HCT116 (cell line): Measurements from ENCODE around the gene HDAC10. TPM values are rescaled to one million over a fixed set of nuclear protein-coding genes. Genes with fewer than 3 reads are reported as not detected.

Source experiments
- ATAC-seq: fragments of 200-7000 bp; cut with Tn5 transposase; 2 replicates; pipeline ENCODE4 v1.9.1; 2020; ENCODE audit warnings: mild to moderate bottlenecking, moderate library complexity
- BruUV-seq: library from RNA; stranded (reverse); fragments of 400-500 nt; replicated peaks from 2 replicates; lab custom pipeline; 2021; lab: Mats Ljungman, UMichigan
- CTCF ChIA-PET: fragments of 300-600 bp; sonication (Branson Sonifier 250); formaldehyde crosslinking; loops from one replicate; lab custom pipeline; 2021; ENCODE audit warnings: antibody characterized with exemption; lab: Charles Lee
- POLR2A ChIA-PET: fragments of 300-600, 350-600 bp; sonication (Branson Sonifier 250); formaldehyde crosslinking; loops from one replicate; lab custom pipeline; 2021; ENCODE audit warnings: antibody characterized with exemption; lab: Charles Lee
- RAD21 ChIA-PET, 2 experiments: fragments of 300-600 bp; sonication (Branson Sonifier 250); formaldehyde crosslinking; loops; one replicate each; lab custom pipeline; 2023; ENCODE audit warnings: low total read pairs in 2 of 2; ENCODE audit not compliant: uncharacterized antibody in 2 of 2, unreplicated experiment in 2 of 2, low non-redundant PET in 1 of 2; lab: Charles Lee
- DNase-seq: peaks from one replicate; pipeline ENCODE4 v3.0.0-alpha.2; 2010; ENCODE audit warnings: low read depth, low spot score
- H2AFZ ChIP-seq: fragments of 200-600 bp; shearing (Covaris generic), sonication (generic); 2 replicates; pipeline ENCODE4 v1.6.1; 2017; ENCODE audit warnings: low read depth, mixed run types, mixed read lengths, antibody characterized with exemption, low read length; ENCODE audit not compliant: poor library complexity, severe bottlenecking
- H3K27ac ChIP-seq: 2 replicates; pipeline ENCODE4 v1.5.1; 2012; ENCODE audit warnings: low read depth, low read length
- H3K27me3 ChIP-seq: fragments of 200-600 bp; sonication (generic); 2 replicates; pipeline ENCODE4 v1.6.1; 2016; ENCODE audit warnings: mixed run types, low read length, mixed read lengths; ENCODE audit not compliant: insufficient read depth
- H3K36me3 ChIP-seq, 2 experiments: fragments of 200-500 bp in 1 of 2; fragments of 200-600 bp in 1 of 2; sonication (Bioruptor generic) in 1 of 2; sonication (generic) in 1 of 2; 2 replicates each; pipeline versions ENCODE4 v1.5.1 to v1.6.1; 2014 to 2016; ENCODE audit warnings: low read length in 2 of 2, inconsistent platforms in 1 of 2, mixed read lengths in 1 of 2, mixed run types in 1 of 2; ENCODE audit not compliant: insufficient read depth in 2 of 2, control insufficient read depth in 1 of 2
- H3K4me1 ChIP-seq, 2 experiments: fragments of 200-600 bp in 1 of 2; sonication (generic) in 1 of 2; 2 replicates each; pipeline versions ENCODE4 v1.5.1 to v1.6.1; 2012 to 2017; ENCODE audit warnings: low read length in 2 of 2, inconsistent platforms in 1 of 2, mild to moderate bottlenecking in 1 of 2, mixed read lengths in 1 of 2, mixed run types in 1 of 2, moderate library complexity in 1 of 2; ENCODE audit not compliant: insufficient read depth in 2 of 2, control insufficient read depth in 1 of 2
- H3K4me2 ChIP-seq: fragments of 200-600 bp; sonication (generic); 2 replicates; pipeline ENCODE4 v1.6.1; 2017; ENCODE audit warnings: mixed run types, low read length, mixed read lengths
- H3K4me3 ChIP-seq, 2 experiments: fragments of 200-600 bp in 1 of 2; sonication (generic) in 1 of 2; replicated peaks in 1 of 2; 2 replicates each; pipeline ENCODE4 v1.5.1; 2011 to 2016; ENCODE audit warnings: low read length in 2 of 2, control low read depth in 1 of 2, low read depth in 1 of 2, mild to moderate bottlenecking in 1 of 2, mixed read lengths in 1 of 2, mixed run types in 1 of 2
- H3K79me2 ChIP-seq: fragments of 200-600 bp; sonication (generic); 2 replicates; pipeline ENCODE4 v1.6.1; 2017; ENCODE audit warnings: mild to moderate bottlenecking, mixed run types, low read length, moderate library complexity, mixed read lengths; ENCODE audit not compliant: insufficient read depth
- H3K9ac ChIP-seq: fragments of 200-600 bp; sonication (generic); 2 replicates; pipeline ENCODE4 v1.6.1; 2016; ENCODE audit warnings: low read length, mixed read lengths
- H3K9me2 ChIP-seq: fragments of 200-600 bp; sonication (generic), shearing (Covaris generic); 2 replicates; pipeline ENCODE4 v1.6.1; 2017; ENCODE audit warnings: mixed run types, mild to moderate bottlenecking, moderate library complexity; ENCODE audit not compliant: insufficient read depth
- H3K9me3 ChIP-seq, 2 experiments: fragments of 200-500 bp in 1 of 2; fragments of 200-600 bp in 1 of 2; sonication (Bioruptor generic) in 1 of 2; sonication (generic) in 1 of 2; 2 replicates each; pipeline ENCODE4 v1.6.1; 2014 to 2017; ENCODE audit warnings: low read length in 2 of 2, mixed read lengths in 2 of 2, inconsistent platforms in 1 of 2, low read depth in 1 of 2, mild to moderate bottlenecking in 1 of 2, mixed run types in 1 of 2, moderate library complexity in 1 of 2; ENCODE audit not compliant: control insufficient read depth in 1 of 2, insufficient read depth in 1 of 2
- H4K20me1 ChIP-seq: fragments of 200-600 bp; sonication (generic), shearing (Covaris generic); 2 replicates; pipeline ENCODE4 v1.6.1; 2017; ENCODE audit warnings: mixed run types, mild to moderate bottlenecking, moderate library complexity; ENCODE audit not compliant: insufficient read depth
- CBX3 ChIP-seq: IDR thresholded peaks from 2 replicates; pipeline ENCODE4 v1.6.1; 2012; ENCODE audit warnings: low read depth
- EGR1 ChIP-seq: IDR thresholded peaks from 2 replicates; pipeline ENCODE4 v1.6.1; 2012; ENCODE audit warnings: low read depth
- ELF1 ChIP-seq: IDR thresholded peaks from 2 replicates; pipeline ENCODE4 v1.6.1; 2012; ENCODE audit warnings: low read depth, borderline replicate concordance
- EZH2 ChIP-seq: fragments of 200-600 bp; sonication (generic); IDR thresholded peaks from 2 replicates; pipeline ENCODE4 v1.6.1; 2017; ENCODE audit warnings: antibody characterized with exemption, mixed run types
- EZH2phosphoT487 ChIP-seq: fragments of 200-600 bp; IDR thresholded peaks from 2 replicates; pipeline ENCODE4 v1.6.1; 2018; ENCODE audit warnings: antibody characterized with exemption, borderline replicate concordance
- FOSL1 ChIP-seq: IDR thresholded peaks from 2 replicates; pipeline ENCODE4 v1.6.1; 2012; ENCODE audit warnings: low read depth
- POLR2AphosphoS5 ChIP-seq: IDR thresholded peaks from 2 replicates; pipeline ENCODE4 v1.6.1; 2011; ENCODE audit warnings: mild to moderate bottlenecking, low read depth, low read length, moderate library complexity
- SP1 ChIP-seq: IDR thresholded peaks from 2 replicates; pipeline ENCODE4 v1.6.1; 2012; ENCODE audit warnings: low read depth
- SRF ChIP-seq: IDR thresholded peaks from 2 replicates; pipeline ENCODE4 v1.6.1; 2012; ENCODE audit warnings: low read depth
- TCF7L2 ChIP-seq: IDR thresholded peaks from 2 replicates; pipeline ENCODE4 v1.7.0; 2011; ENCODE audit warnings: borderline replicate concordance, inconsistent platforms; ENCODE audit not compliant: insufficient read depth, insufficient read length; ENCODE audit errors: extremely low read depth
- YY1 ChIP-seq: IDR thresholded peaks from 2 replicates; pipeline ENCODE4 v1.6.1; 2011; ENCODE audit warnings: low read length, low read depth, moderate library complexity, mild to moderate bottlenecking; ENCODE audit not compliant: insufficient replicate concordance; ENCODE audit errors: extremely low read depth
- ZFX ChIP-seq: fragments of 450-650 bp; IDR thresholded peaks from 2 replicates; pipeline ENCODE4 v1.6.1; 2017
- ZNF274 ChIP-seq: fragments of 200-500 bp; sonication (Bioruptor generic); IDR thresholded peaks from 2 replicates; pipeline ENCODE4 v1.6.1; 2014; ENCODE audit warnings: mild to moderate bottlenecking, low read depth, low read length, inconsistent platforms
- intact Hi-C: fragments of 100-400 bp; cut with micrococcal nuclease; formaldehyde crosslinking; loops from 2 replicates; pipeline ENCODE4 v1.10.0; 2022
- total RNA-seq: library from RNA; stranded (reverse); gene quantifications from one replicate; pipeline ENCODE4 v1.2.1, GENCODE V29; 2021; ENCODE audit not compliant: unreplicated experiment
- TF ChIP-seq, protein P1 (sequence below): IDR thresholded peaks from 2 replicates; pipeline ENCODE4 v1.6.1; 2012
- TF ChIP-seq, protein P2 (sequence below), 3 experiments: fragments of 200-600 bp in 1 of 3; sonication (generic) in 1 of 3; IDR thresholded peaks in 2 of 3; conservative IDR thresholded peaks in 1 of 3; 2 replicates each; pipeline ENCODE4 v1.5.1; 2012 to 2017; ENCODE audit warnings: low read depth in 2 of 3, low read length in 2 of 3, antibody characterized with exemption in 1 of 3, borderline replicate concordance in 1 of 3, control low read depth in 1 of 3, mild to moderate bottlenecking in 1 of 3, mixed read lengths in 1 of 3, mixed run types in 1 of 3, moderate library complexity in 1 of 3; ENCODE audit not compliant: insufficient read depth in 1 of 3
- TF ChIP-seq, protein P3 (sequence below): IDR thresholded peaks from 2 replicates; pipeline ENCODE4 v1.6.1; 2012

HDAC10 gene
- total RNA-seq, 1 experiment from 2014 or later, result 67.5 TPM

DNA sequence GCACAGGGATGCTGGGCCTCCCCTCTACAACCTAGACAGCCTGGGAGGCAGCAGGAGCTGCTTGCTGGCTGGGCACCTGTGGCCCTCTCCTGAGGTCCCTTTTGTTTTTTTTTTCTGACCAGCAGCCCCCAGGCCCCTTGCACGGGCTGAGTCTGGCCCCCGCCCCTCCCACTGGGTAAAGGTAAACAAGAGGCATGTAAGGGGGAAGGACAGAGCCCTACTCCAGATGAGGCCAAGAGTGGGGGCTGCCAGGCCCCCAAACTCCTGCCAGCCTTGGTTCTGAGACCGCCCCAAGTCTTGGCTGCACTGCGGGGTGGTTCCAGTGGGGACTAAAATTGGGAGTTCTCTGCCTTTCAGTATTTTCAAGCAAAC lies 47.2 kb upstream of the HDAC10 start:
- Histone ChIP-seq H3K4me2 (peak overlapping the region; percentile 98), H3K9me2 (no peaks in the 10 kb centered on the region), H3K4me1 (peaks cover 68 to 99% of the 10 kb centered on the region in 2 experiments), H3K9ac (peak overlapping the region; percentile 80), H3K27me3 (no peaks in the 10 kb centered on the region), H3K27ac (peak overlapping the region; percentile 95; the same call in 1 of the 2 replicates), H3K4me3 (no peak overlapping the region), H2AFZ (no peak overlapping the region), H3K79me2 (peaks cover 99% of the 10 kb centered on the region), H4K20me1 (no peaks in the 10 kb centered on the region), H3K9me3 (no peaks in the 10 kb centered on the region), H3K36me3 (peaks cover 2 to 7% of the 10 kb centered on the region in 2 experiments; a peak in 1 of 4 replicates)
- intact Hi-C loops, result no loop called here
- no peak for TF ChIP-seq ZNF274
- TF ChIP-seq, protein P1, sequence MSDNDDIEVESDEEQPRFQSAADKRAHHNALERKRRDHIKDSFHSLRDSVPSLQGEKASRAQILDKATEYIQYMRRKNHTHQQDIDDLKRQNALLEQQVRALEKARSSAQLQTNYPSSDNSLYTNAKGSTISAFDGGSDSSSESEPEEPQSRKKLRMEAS, result no peak
- TF ChIP-seq EGR1, result no peak
- no peak for TF ChIP-seq POLR2AphosphoS5
- no peak for TF ChIP-seq ZFX
- TF ChIP-seq YY1, result no peak
- TF ChIP-seq, protein P2, sequence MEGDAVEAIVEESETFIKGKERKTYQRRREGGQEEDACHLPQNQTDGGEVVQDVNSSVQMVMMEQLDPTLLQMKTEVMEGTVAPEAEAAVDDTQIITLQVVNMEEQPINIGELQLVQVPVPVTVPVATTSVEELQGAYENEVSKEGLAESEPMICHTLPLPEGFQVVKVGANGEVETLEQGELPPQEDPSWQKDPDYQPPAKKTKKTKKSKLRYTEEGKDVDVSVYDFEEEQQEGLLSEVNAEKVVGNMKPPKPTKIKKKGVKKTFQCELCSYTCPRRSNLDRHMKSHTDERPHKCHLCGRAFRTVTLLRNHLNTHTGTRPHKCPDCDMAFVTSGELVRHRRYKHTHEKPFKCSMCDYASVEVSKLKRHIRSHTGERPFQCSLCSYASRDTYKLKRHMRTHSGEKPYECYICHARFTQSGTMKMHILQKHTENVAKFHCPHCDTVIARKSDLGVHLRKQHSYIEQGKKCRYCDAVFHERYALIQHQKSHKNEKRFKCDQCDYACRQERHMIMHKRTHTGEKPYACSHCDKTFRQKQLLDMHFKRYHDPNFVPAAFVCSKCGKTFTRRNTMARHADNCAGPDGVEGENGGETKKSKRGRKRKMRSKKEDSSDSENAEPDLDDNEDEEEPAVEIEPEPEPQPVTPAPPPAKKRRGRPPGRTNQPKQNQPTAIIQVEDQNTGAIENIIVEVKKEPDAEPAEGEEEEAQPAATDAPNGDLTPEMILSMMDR (IDR thresholded peaks at IDR 0.05 in 2 of 3, conservative IDR thresholded peaks at IDR 0.05 in 1 of 3; ENCODE audit: borderline replicate concordance in 1 of 3, insufficient read depth in 1 of 3, low read depth in 2 of 3, low read length in 2 of 3), result no peak
- no peak for TF ChIP-seq SP1
- no peak for TF ChIP-seq EZH2
- TF ChIP-seq SRF, result no peak
- no peak for TF ChIP-seq ELF1
- TF ChIP-seq, protein P3, sequence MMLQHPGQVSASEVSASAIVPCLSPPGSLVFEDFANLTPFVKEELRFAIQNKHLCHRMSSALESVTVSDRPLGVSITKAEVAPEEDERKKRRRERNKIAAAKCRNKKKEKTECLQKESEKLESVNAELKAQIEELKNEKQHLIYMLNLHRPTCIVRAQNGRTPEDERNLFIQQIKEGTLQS, result no peak
- no peak for TF ChIP-seq TCF7L2
- no peak for TF ChIP-seq EZH2phosphoT487
- TF ChIP-seq CBX3, result no peak
- TF ChIP-seq FOSL1, result no peak
- RAD21 ChIA-PET, result interaction anchor here in 1 of 2 experiments (0.6 kb wide), 1 partner anchor 37 kb away, joined by 3 read pairs; no protein-coding TSS in a partner anchor
- no peak for DNase-seq
- TSS peak; percentile 46 for BruUV-seq
- POLR2A ChIA-PET, result no interaction called here
- ATAC-seq, result no peak
- CTCF ChIA-PET, result no interaction called here
